Muscle of back (tissue), 11 donors: ENCODE data around the gene CNTLN. TPM values are rescaled to one million over a fixed set of nuclear protein-coding genes. Genes with fewer than 3 reads are reported as not detected.
A peak's percentile ranks its signal among the peaks of the same experiment; 100 is the strongest.
"Not testable (repeated sequence)": the region's sequence is repeated elsewhere in the genome, so short reads cannot be mapped to it uniquely, and the experiment has no call there.

Experiments used
- DNase-seq, 3 donors: peaks; one replicate each; pipeline versions ENCODE4 v3.0.0 to v3.0.0-alpha.2; 2013
- polyA plus RNA-seq, 10 donors: library from polyadenylated mRNA; unstranded; fragments of 120-200 nt; gene quantifications; one replicate each; pipeline ENCODE4 v1.2.1, GENCODE V29; 2013; ENCODE audit not compliant: insufficient read length in 10 of 10

Gene CNTLN
- polyA plus RNA-seq, 10 donors: 7.9 to 13.1 (median 10.0) TPM

GRCh38 chr9:17166346-17166745 is 31.5 kb downstream of the CNTLN start:
- DNase-seq: no peak

GRCh38 chr9:17171309-17172094 is 36.7 kb downstream of the CNTLN start:
- no peak for DNase-seq

- DNase-seq: not testable (repeated sequence)
Measured at GRCh38 chr9:17177496-17177895, 42.7 kb downstream of the CNTLN start.

GRCh38 chr9:17185481-17186029 is 50.7 kb downstream of the CNTLN start:
- DNase-seq: no peak

GRCh38 chr9:17191082-17191481 is 56.2 kb downstream of the CNTLN start:
- no peak for DNase-seq

GRCh38 chr9:17204611-17205152 is 69.8 kb downstream of the CNTLN start:
- DNase-seq: no peak

- DNase-seq: no peak
Measured at GRCh38 chr9:17216011-17216410, 81.2 kb downstream of the CNTLN start.

GRCh38 chr9:17216646-17217045 is 81.8 kb downstream of the CNTLN start:
- DNase-seq: no peak

GRCh38 chr9:17217272-17217671 is 82.4 kb downstream of the CNTLN start:
- DNase-seq: no peak

- DNase-seq: no peak
Measured at GRCh38 chr9:17219261-17219660, 84.4 kb downstream of the CNTLN start.

- no peak for DNase-seq
Measured at GRCh38 chr9:17222932-17223331, 88.1 kb downstream of the CNTLN start.

- no peak for DNase-seq
Measured at GRCh38 chr9:17225407-17225806, 90.6 kb downstream of the CNTLN start.

GRCh38 chr9:17229945-17230560 is 95.2 kb downstream of the CNTLN start:
- no peak for DNase-seq

GRCh38 chr9:17230646-17231045 is 95.8 kb downstream of the CNTLN start:
- DNase-seq: no peak

GRCh38 chr9:17236147-17236546 is 101.3 kb downstream of the CNTLN start:
- no peak for DNase-seq

GRCh38 chr9:17246770-17247169 is 111.9 kb downstream of the CNTLN start:
- no peak for DNase-seq

- DNase-seq: no peak
Measured at GRCh38 chr9:17251100-17251499, 116.3 kb downstream of the CNTLN start.

- DNase-seq: not testable (repeated sequence)
Measured at GRCh38 chr9:17268531-17269188, 133.8 kb downstream of the CNTLN start.

- no peak for DNase-seq
Measured at GRCh38 chr9:17269799-17270198, 135.0 kb downstream of the CNTLN start.

- peak in 2 of 3 donors; percentile 3 to 16 for DNase-seq
Measured at GRCh38 chr9:17272536-17272935, 137.7 kb downstream of the CNTLN start.

GRCh38 chr9:17280350-17281012 is 145.6 kb downstream of the CNTLN start:
- DNase-seq: no peak

GRCh38 chr9:17290673-17291072 is 155.8 kb downstream of the CNTLN start:
- not testable (repeated sequence) for DNase-seq
